ENCODE data around the gene CD5L.
A peak's percentile ranks its signal among the peaks of the same experiment; 100 is the strongest.

Gene CD5L

GRCh38 chr1:157841708-157842107 lies at the start of gene CD5L:
Gene CD5L, minus strand, starts transcription at chr1:157841808. Its CDS starts 107 bp downstream, at chr1:157841701.
- DNase-seq (ENCODE audit: low read depth), result no peak

DNA sequence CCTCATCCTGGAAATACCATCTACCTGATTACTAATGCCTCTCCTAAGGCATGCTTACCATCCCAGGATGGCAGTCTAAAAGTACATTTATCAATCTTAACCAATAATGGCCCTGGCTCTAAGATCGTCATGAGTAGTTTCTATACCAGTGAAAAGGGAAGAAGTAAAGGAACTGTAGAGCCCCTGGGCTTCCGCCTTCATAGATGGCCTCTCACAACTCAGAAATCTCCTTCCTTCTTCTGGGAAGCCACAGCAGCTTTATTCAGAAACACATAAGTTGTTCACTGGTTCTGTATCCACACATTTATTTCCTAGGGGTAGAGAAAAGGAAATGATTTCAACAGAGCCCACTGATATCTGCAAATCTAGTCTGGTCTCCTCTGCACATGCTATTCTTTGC lies 41.0 kb upstream of the CD5L start:
- DNase-seq (ENCODE audit: low read depth), result no peak

- DNase-seq (ENCODE audit: low read depth), result peak; percentile 1
Measured at GRCh38 chr1:157880621-157881020, 39.0 kb upstream of the CD5L start.

DNA sequence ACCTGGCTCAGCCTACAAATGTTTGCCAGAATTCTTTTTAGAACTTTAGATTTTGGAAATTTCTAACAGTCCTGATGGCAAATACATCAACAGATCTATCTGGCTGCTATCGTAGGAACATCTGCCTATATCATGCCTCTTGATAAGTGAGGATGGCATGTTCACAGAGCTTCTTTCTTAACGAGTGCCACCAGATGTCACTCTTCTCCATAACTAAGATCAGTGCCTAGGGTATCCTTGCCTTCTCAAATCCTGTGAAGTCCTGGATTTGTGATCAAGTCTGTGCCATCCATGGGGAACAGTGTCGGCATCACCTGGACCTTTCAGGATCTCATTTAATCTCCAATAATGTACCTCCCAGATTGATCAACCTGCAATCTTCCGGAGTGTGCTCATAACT lies 36.5 kb upstream of the CD5L start:
- peak; percentile 28 for DNase-seq (ENCODE audit: low read depth)

DNA sequence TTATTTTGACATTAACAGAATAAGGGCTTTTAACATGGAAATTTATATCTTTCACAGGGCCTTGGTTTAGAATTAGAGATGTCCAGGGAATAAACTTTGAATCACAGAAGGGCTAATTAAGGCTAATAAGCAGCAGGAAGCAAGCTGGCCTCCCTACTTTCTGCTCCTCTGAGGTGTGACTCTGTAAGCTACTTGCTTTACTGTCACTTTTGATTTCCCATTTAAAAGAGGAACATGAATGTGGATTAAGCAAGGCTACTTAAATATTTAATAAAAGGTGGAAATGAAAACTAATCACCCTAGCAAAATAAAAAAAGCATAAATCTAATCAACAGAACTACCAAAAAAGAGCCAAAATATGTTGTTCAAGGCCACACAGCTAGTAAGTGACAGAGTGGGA lies 28.9 kb upstream of the CD5L start:
- no peak for DNase-seq (ENCODE audit: low read depth)

GRCh38 chr1:157868654-157869053 lies 27.0 kb upstream of the CD5L start:
- DNase-seq (ENCODE audit: low read depth), result no peak

DNA sequence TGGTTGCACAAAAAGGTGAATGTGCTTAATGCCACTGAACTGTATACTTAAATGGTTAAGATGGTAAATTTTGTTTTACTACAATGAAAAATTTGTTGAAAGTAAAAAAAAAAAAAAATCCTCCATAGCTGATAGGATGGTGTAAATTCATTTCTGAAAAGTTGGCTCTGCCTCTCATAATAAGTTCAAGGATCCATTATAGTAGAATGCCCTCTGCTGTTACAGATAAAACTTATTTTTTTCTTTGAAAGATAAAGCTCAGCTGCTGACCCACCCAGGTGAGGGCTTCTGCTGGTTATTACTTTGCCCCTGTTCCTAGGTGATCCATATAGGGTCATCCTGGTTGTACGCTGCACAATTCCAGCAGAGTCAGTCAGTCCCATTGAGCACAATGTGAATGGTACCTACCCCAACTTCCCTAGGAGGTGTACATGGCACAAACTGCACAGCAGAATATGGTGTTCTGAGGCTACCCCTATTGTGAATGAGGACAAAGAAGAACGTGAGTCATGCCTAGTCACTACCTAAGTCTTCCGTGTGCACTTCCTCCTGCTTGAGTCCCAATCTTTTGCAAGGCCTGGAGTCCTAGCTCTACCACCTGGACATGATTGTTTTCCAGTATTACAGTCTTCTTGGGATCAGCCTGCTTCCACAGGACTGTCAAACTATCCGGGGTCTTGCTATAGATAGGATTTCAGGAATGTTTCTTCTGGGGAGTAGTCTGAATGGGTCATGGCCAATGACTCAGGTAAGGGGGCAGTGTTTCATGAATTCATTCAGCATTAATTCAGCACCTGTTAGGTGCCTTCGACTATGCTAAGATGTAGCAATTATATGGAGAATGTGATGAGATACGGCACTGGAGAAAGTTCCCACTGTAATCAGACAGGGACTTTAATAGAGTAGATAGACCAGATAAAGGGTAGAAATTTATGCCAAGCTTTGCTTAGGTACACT lies 20.8 kb upstream of the CD5L start:
- DNase-seq (ENCODE audit: low read depth), result no peak

DNA sequence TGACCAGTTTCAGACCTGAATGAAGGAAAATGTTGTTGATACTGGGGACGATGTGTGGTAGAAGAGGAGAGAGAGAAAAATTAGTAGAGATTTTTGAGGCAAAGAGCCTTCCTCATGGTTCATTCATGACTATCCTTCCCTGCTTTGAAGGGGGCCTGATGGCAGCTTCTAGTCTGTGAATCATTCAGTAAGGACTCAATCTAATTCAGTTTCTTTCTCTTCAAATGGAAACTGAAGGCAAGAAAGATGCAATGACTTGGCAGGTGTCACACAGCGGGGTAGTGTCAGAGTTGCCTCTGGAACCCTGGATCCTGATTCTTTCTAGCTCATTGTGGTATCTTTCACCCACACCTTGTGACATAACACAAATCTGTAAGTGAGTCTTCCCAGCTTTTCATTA lies 14.9 kb upstream of the CD5L start:
- DNase-seq (ENCODE audit: low read depth), result no peak

DNA sequence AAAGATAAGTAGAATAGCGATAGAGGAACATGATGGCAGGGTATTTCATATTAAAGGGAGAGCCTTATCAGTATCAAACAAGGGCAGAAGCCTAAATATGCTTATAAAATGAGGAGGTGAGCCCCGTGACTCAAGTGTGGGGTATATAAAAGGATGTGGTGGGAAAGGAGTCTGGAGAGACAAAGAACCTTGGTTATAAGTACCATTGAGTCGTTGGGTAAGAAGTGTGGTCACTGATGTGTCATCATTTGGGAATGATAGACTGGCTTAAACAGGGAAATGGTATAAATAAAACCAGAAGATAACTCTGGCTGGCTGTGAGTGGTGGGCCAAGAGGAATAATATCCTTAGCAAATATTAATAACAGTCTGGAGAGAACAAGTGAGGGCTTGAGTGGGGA lies 10.9 kb upstream of the CD5L start:
- DNase-seq (ENCODE audit: low read depth), result peak; percentile 80

DNA sequence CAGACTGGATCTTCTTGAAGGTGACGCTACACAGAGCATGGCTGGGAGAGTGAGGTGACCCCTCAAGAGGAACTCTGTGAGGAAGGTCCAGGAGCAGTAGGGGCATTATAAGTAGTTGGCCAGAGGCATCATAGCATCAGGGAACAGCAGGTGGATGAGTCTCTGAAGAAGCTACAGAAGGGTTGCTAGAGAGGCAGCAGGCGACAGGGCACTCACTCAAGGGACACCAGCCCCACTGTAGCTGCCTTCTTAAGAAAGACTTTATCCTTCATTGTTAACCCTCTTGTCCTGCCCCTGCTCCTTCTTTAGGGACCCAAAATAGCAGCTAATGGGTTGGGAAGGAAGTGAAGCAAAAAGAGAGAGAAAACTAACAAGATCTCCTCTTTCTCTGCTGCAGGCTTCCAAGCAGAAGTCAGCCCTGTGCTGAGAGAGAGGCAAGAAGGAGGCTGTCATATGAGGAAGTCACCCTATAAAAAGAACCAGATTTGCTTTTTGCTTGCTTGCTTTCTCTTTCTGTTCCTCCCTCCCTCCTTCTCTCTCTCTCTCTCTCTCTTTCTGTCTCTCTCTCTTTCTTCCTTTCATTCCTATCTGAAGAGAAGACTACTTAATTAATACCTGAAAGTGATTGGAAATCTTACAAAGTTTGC lies 7.7 kb upstream of the CD5L start:
- DNase-seq (ENCODE audit: low read depth), result no peak

DNA sequence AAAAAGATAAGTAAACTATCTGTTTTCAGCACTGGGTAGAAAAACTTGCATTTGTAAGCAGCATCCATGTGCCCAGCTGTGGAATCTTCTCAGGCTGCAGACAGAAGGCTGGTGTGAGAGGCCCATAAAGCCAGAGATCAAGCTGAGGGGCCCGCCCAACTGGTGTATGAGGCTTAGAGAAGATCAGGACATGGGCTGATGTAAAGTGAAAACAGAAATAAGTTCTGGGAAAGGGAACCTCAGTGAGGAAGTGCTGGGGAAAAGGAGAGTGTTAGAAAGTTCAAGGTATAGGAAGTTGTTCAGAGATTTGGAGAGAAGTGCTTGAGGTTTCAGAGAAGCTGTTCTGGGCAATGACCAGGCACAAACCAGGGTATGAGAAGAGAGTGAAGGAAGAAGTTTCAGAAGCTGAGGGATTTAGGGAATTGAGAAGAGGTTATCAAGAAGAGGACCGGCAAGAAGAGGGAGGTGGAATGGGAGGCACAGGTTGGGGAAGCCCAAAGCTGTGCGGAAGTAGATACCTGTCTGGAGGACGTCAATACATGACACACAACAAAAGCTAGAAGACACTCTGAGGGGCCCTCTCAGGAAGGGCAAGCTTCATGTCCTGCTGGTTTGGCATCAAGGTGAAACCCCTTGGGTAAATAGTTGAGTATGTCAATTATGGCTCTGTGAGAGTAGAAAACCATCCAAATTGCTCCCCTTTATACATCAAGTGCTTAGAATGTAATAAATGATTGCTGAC lies 2.7 kb upstream of the CD5L start:
- DNase-seq (ENCODE audit: low read depth), result no peak

DNA sequence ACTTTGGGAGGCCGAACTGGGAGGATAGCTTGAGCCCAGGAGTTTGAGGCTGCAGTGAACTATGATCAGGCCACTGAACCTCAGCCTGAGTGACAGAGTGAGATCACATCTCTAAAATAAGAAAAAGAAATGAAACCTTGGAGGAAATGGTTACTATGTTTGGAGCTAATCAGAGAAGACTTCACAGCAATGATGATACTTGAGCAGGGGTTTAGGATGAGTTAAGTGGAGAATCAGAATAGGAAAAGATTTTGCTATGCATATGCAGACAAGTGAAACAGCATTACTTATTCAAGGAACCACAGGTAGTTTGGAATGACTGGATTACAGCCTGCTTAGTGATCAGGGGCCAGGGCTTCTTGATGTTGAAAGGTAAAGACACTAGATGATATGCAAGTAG lies 1.3 kb upstream of the CD5L start:
- DNase-seq (ENCODE audit: low read depth), result no peak

DNA sequence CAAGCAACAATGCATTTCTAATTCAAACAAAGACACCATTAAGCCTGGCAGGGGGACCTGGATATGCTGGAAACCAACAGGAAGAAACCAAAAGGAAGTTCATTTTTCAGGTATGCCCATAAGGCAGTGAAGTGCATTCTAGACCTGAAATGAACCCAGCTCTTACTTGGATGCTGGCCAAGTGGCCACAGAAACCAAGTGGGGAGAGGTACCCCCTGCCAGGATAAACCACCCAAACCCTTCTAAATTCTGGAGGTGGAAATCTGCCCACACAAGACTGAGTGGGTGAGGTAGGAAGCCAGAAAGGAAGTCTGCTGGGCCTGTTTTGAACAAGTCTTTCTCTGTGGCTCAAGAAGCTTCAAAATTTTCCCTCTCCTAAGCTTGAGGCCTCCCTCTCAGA lies 2.6 kb downstream of the CD5L start:
- no peak for DNase-seq (ENCODE audit: low read depth)

DNA sequence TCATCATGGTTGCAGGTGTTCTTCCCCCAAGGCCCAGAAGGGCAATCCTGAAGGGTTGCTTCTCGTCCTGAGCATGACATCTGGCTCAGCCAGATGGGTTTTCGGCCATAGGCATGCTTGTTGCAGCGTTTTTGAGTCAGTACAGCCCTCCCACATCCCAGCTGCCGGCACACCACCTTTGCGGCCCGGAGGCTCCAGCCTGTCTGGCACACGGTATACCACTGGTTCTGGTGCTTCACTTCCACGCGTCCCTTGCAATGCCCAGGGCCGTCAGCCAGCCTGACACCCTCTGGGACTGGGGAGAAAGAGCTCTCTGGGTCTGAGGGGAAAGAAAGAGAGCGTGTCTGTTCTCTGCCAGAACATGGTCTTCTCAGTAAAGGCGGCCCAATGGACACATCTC lies 7.2 kb downstream of the CD5L start:
- no peak for DNase-seq (ENCODE audit: low read depth)

GRCh38 chr1:157833145-157833544 lies 8.5 kb downstream of the CD5L start:
- no peak for DNase-seq (ENCODE audit: low read depth)

DNA sequence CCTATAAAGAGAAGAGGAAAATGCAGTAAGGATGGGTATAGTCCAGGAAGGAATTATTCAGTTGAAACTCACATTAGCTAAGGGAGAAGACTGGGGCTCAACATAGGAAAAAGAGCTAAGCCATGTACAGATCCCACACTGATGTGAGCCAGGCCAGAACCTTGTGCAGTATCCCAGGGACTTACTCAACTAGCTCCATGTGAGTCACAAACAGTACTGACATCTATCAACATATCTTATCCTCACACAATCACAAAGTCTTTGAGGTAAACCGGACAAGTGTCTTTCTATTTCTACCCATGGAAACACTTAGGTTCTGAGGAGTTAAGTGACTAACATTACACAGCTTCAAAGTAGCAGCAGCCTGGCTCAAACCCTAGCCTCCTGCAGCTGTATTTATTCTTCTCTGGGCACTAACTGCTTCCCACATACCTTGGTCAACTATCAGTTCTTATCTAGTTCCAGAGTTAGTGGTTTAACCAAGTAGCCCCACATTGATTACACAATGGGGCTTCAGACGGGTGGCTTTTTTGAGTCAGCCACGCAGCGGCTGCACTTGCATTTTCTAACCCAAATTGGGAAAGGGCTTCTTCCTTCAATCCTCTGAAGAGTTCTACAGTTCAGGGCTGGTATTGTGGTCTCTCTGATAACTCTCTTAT lies 9.5 kb downstream of the CD5L start:
- peak; percentile 78 for DNase-seq (ENCODE audit: low read depth)

GRCh38 chr1:157830887-157831286 lies 10.7 kb downstream of the CD5L start:
- no peak for DNase-seq (ENCODE audit: low read depth)

DNA sequence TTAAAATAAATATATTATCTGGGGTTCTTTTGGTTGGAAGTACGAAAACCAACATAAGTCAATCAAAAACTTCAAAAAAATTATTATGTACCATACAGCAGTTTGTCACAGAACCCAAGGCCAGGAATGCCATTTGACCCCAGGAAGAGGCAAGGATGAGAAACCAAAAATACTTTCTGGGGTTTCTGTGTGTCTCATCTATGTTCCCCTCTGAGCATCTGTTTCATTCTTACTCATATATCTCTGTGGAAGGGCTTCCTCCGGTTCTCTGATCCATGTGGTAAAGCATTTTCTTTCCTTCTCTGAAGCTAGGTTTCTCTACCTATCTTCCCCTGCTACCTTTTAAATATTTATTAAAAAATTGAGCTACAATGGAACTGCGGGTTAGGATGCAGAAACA lies 11.9 kb downstream of the CD5L start:
- no peak for DNase-seq (ENCODE audit: low read depth)

- DNase-seq (ENCODE audit: low read depth), result no peak
Measured at GRCh38 chr1:157829210-157829609, 12.4 kb downstream of the CD5L start.

DNA sequence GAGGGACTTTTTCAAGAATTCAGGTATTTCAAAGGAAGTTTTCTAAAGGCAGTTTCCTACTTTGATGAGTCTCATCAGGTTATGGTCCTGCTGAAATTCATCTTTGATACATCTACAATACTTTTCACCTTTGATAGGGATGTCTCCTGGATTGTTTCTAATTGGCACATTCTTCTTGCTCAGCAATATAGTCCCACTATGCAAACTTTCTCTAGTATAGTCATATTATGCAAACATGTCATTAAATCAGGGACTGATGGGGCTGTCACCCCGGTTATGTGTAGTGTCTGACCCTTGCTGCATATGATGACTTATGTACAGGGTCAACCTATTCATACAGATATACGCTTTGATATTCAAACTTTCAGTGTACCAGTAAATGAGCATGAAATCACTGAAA lies 21.3 kb downstream of the CD5L start:
- no peak for DNase-seq (ENCODE audit: low read depth)

DNA sequence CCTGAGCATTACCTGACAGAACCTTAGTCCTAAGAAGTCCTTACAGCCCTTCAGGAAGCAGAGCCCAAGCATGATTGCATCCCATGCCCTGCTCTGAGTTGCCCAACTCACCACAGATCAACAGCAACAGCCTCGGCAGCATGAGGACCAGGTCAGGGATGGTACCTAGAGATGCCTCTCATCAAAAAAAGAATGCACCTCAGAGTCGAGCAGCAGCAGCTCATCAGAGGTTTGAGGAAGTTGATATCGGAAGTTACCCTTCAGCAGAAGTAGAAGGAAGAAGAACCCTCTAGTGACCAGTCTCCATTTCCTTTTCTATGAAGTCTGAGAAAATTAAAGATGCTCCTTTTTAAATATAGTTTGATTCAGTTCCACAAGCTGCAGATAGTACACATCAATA lies 21.7 kb downstream of the CD5L start, which contains the start of gene FCRL1:
TSS of gene FCRL1 (minus strand) at position 225 of the 400 bp plus-strand sequence. CDS start at position 142, 83 bp downstream.
- no peak for DNase-seq (ENCODE audit: low read depth)

DNA sequence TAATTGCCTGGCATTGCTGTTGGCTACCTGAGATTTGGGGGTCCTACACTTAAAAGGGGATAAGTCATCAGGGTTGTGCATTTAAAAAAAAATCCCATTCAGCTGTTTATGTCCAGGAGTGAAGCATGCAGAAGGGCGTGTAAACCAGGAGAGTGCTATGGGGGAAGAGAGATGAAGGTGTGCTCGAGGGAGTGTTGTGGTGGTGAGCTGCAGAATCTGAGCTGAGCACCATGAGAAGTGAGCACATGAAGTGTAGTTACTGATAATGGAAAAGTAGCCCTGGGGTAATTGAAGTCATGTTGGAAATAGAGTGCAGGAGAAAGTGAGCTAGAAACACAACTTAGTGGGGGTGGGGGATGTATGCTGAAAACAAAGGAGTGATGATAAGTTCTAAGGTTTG lies 22.4 kb downstream of the CD5L start:
- DNase-seq (ENCODE audit: low read depth), result no peak

Data from amniotic epithelial cell (primary cell).